ENCODE data around the gene ADGRL3. TPM values are rescaled to one million over a fixed set of nuclear protein-coding genes. Genes with fewer than 3 reads are reported as not detected.

ADGRL3 gene
- total and polyA plus RNA-seq, 3 experiments from 2014 or later = not detected

GRCh38 chr4:61405307-61405706 lies 205.2 kb downstream of the ADGRL3 start:
- CTCF ChIA-PET = no interaction called here
- H3K36me3 Mint-ChIP-seq = no peaks in the 10 kb centered on the region

GRCh38 chr4:61406677-61407076 lies 206.6 kb downstream of the ADGRL3 start:
- CTCF ChIA-PET = no interaction called here
- no peaks in the 10 kb centered on the region for H3K4me1 Mint-ChIP-seq
- no peaks in the 10 kb centered on the region for H3K9me3 ChIP-seq (ENCODE audit: low read length)
- no peak overlapping the region for H3K27ac Mint-ChIP-seq
- DNase-seq = no peak
- H3K27me3 Mint-ChIP-seq = no peaks in the 10 kb centered on the region
- H3K4me3 Mint-ChIP-seq = no peak overlapping the region
- H3K9me3 Mint-ChIP-seq = peaks cover 3 to 19% (median 5%) of the 10 kb centered on the region in 5 donors
- H3K36me3 Mint-ChIP-seq = no peaks in the 10 kb centered on the region
- POLR2A ChIA-PET = no interaction called here
- H3K36me3 ChIP-seq (ENCODE audit: insufficient read depth, low read length) = no peaks in the 10 kb centered on the region
- no peak overlapping the region for H3K27ac ChIP-seq (ENCODE audit: low read depth, low read length)
- no peaks in the 10 kb centered on the region for H3K4me1 ChIP-seq (ENCODE audit: insufficient read depth, low read length)
- no peaks in the 10 kb centered on the region for H3K27me3 ChIP-seq (ENCODE audit: insufficient read depth, low read length, poor library complexity, severe bottlenecking)
- H3K4me3 ChIP-seq (ENCODE audit: low read length) = no peak overlapping the region

More at GRCh38 chr4:61405307-61405706, 205.2 kb downstream of the ADGRL3 start:
- H3K9me3 Mint-ChIP-seq = peaks cover 3 to 20% (median 5%) of the 10 kb centered on the region in 5 donors
- H3K27ac ChIP-seq (ENCODE audit: low read depth, low read length) = no peak overlapping the region
- DNase-seq = no peak
- H3K27me3 ChIP-seq (ENCODE audit: insufficient read depth, low read length, poor library complexity, severe bottlenecking) = no peaks in the 10 kb centered on the region
- H3K27me3 Mint-ChIP-seq = no peaks in the 10 kb centered on the region
- no peaks in the 10 kb centered on the region for H3K36me3 ChIP-seq (ENCODE audit: insufficient read depth, low read length)
- H3K4me1 ChIP-seq (ENCODE audit: insufficient read depth, low read length) = no peaks in the 10 kb centered on the region
- H3K4me3 Mint-ChIP-seq = no peak overlapping the region
- POLR2A ChIA-PET = no interaction called here
- H3K9me3 ChIP-seq (ENCODE audit: low read length) = no peaks in the 10 kb centered on the region
- no peak overlapping the region for H3K27ac Mint-ChIP-seq
- H3K4me3 ChIP-seq (ENCODE audit: low read length) = no peak overlapping the region
- no peaks in the 10 kb centered on the region for H3K4me1 Mint-ChIP-seq

GRCh38 chr4:61407642-61408618 lies 207.8 kb downstream of the ADGRL3 start:
- Histone ChIP-seq H3K4me1 (ENCODE audit: insufficient read depth, low read length) (no peaks in the 10 kb centered on the region), H3K36me3 (ENCODE audit: insufficient read depth, low read length) (no peaks in the 10 kb centered on the region), H3K27ac (ENCODE audit: low read depth, low read length) (no peak overlapping the region), H3K4me3 (ENCODE audit: low read length) (no peak overlapping the region), H3K9me3 (ENCODE audit: low read length) (no peaks in the 10 kb centered on the region), H3K27me3 (ENCODE audit: insufficient read depth, low read length, poor library complexity, severe bottlenecking) (no peaks in the 10 kb centered on the region)
- Mint-ChIP-seq H3K9me3 (peaks cover under 1 to 11% (median 8%) of the 10 kb centered on the region in 5 donors), H3K27ac (no peak overlapping the region), H3K4me1 (no peaks in the 10 kb centered on the region), H3K27me3 (no peaks in the 10 kb centered on the region), H3K36me3 (no peaks in the 10 kb centered on the region), H3K4me3 (no peak overlapping the region)
- ChIA-PET POLR2A (no interaction called here), CTCF (no interaction called here)
- DNase-seq = no peak

- Histone ChIP-seq H3K27me3 (ENCODE audit: insufficient read depth, low read length, poor library complexity, severe bottlenecking) (no peaks in the 10 kb centered on the region), H3K9me3 (ENCODE audit: low read length) (no peaks in the 10 kb centered on the region), H3K4me1 (ENCODE audit: insufficient read depth, low read length) (no peaks in the 10 kb centered on the region), H3K36me3 (ENCODE audit: insufficient read depth, low read length) (no peaks in the 10 kb centered on the region), H3K27ac (ENCODE audit: low read depth, low read length) (no peak overlapping the region), H3K4me3 (ENCODE audit: low read length) (no peak overlapping the region)
- Mint-ChIP-seq H3K27ac (no peak overlapping the region), H3K27me3 (no peaks in the 10 kb centered on the region), H3K9me3 (peaks cover 0 to 13% (median 12%) of the 10 kb centered on the region in 5 donors), H3K4me3 (no peak overlapping the region), H3K4me1 (no peaks in the 10 kb centered on the region), H3K36me3 (no peaks in the 10 kb centered on the region)
- ChIA-PET CTCF (no interaction called here), POLR2A (no interaction called here)
- no peak for DNase-seq
Measured at GRCh38 chr4:61408861-61409260, 208.7 kb downstream of the ADGRL3 start.

- H3K36me3 Mint-ChIP-seq = no peaks in the 10 kb centered on the region
- H3K36me3 ChIP-seq (ENCODE audit: insufficient read depth, low read length) = no peaks in the 10 kb centered on the region
- H3K9me3 ChIP-seq (ENCODE audit: low read length) = no peaks in the 10 kb centered on the region
- no peaks in the 10 kb centered on the region for H3K27me3 Mint-ChIP-seq
- ChIA-PET POLR2A (no interaction called here), CTCF (no interaction called here)
- H3K27me3 ChIP-seq (ENCODE audit: insufficient read depth, low read length, poor library complexity, severe bottlenecking) = no peaks in the 10 kb centered on the region
- H3K9me3 Mint-ChIP-seq = peaks cover 0 to 15% (median 13%) of the 10 kb centered on the region in 5 donors
- H3K27ac Mint-ChIP-seq = no peak overlapping the region
- H3K4me1 ChIP-seq (ENCODE audit: insufficient read depth, low read length) = no peaks in the 10 kb centered on the region
- H3K27ac ChIP-seq (ENCODE audit: low read depth, low read length) = no peak overlapping the region
- H3K4me3 Mint-ChIP-seq = no peak overlapping the region
- no peaks in the 10 kb centered on the region for H3K4me1 Mint-ChIP-seq
- DNase-seq = no peak
- H3K4me3 ChIP-seq (ENCODE audit: low read length) = no peak overlapping the region
Measured at GRCh38 chr4:61411241-61411640, 211.1 kb downstream of the ADGRL3 start.

- no peaks in the 10 kb centered on the region for H3K4me1 Mint-ChIP-seq
- POLR2A ChIA-PET = no interaction called here
Measured at GRCh38 chr4:61425315-61425714, 225.2 kb downstream of the ADGRL3 start.

GRCh38 chr4:61426229-61426628 lies 226.1 kb downstream of the ADGRL3 start:
- H3K9me3 ChIP-seq (ENCODE audit: low read length) = no peaks in the 10 kb centered on the region
- Mint-ChIP-seq H3K36me3 (no peaks in the 10 kb centered on the region), H3K27ac (no peak overlapping the region), H3K27me3 (no peaks in the 10 kb centered on the region), H3K9me3 (peaks cover 8 to 18% (median 12%) of the 10 kb centered on the region in 5 donors), H3K4me1 (no peaks in the 10 kb centered on the region), H3K4me3 (no peak overlapping the region)
- DNase-seq = no peak
- no peaks in the 10 kb centered on the region for H3K4me1 ChIP-seq (ENCODE audit: insufficient read depth, low read length)
- no peaks in the 10 kb centered on the region for H3K36me3 ChIP-seq (ENCODE audit: insufficient read depth, low read length)
- H3K27ac ChIP-seq (ENCODE audit: low read depth, low read length) = no peak overlapping the region
- no peak overlapping the region for H3K4me3 ChIP-seq (ENCODE audit: low read length)
- ChIA-PET POLR2A (no interaction called here), CTCF (no interaction called here)
- H3K27me3 ChIP-seq (ENCODE audit: insufficient read depth, low read length, poor library complexity, severe bottlenecking) = no peaks in the 10 kb centered on the region

More at GRCh38 chr4:61425315-61425714, 225.2 kb downstream of the ADGRL3 start:
- no peak overlapping the region for H3K4me3 Mint-ChIP-seq
- H3K9me3 Mint-ChIP-seq = peaks cover 3 to 22% (median 9%) of the 10 kb centered on the region in 5 donors
- no peak overlapping the region for H3K4me3 ChIP-seq (ENCODE audit: low read length)
- no peak overlapping the region for H3K27ac ChIP-seq (ENCODE audit: low read depth, low read length)
- DNase-seq = no peak
- no peaks in the 10 kb centered on the region for H3K4me1 ChIP-seq (ENCODE audit: insufficient read depth, low read length)
- H3K27ac Mint-ChIP-seq = no peak overlapping the region
- H3K36me3 ChIP-seq (ENCODE audit: insufficient read depth, low read length) = no peaks in the 10 kb centered on the region
- H3K9me3 ChIP-seq (ENCODE audit: low read length) = no peaks in the 10 kb centered on the region
- CTCF ChIA-PET = no interaction called here
- no peaks in the 10 kb centered on the region for H3K27me3 ChIP-seq (ENCODE audit: insufficient read depth, low read length, poor library complexity, severe bottlenecking)
- H3K27me3 Mint-ChIP-seq = no peaks in the 10 kb centered on the region
- no peaks in the 10 kb centered on the region for H3K36me3 Mint-ChIP-seq

GRCh38 chr4:61427099-61427817 lies 227.1 kb downstream of the ADGRL3 start:
- ChIA-PET CTCF (no interaction called here), POLR2A (no interaction called here)
- Mint-ChIP-seq H3K4me3 (no peak overlapping the region), H3K27ac (no peak overlapping the region), H3K4me1 (no peaks in the 10 kb centered on the region), H3K36me3 (no peaks in the 10 kb centered on the region), H3K9me3 (peaks cover 8 to 18% (median 12%) of the 10 kb centered on the region in 5 donors), H3K27me3 (no peaks in the 10 kb centered on the region)
- no peaks in the 10 kb centered on the region for H3K27me3 ChIP-seq (ENCODE audit: insufficient read depth, low read length, poor library complexity, severe bottlenecking)
- no peaks in the 10 kb centered on the region for H3K4me1 ChIP-seq (ENCODE audit: insufficient read depth, low read length)
- no peak overlapping the region for H3K4me3 ChIP-seq (ENCODE audit: low read length)
- no peak overlapping the region for H3K27ac ChIP-seq (ENCODE audit: low read depth, low read length)
- no peaks in the 10 kb centered on the region for H3K9me3 ChIP-seq (ENCODE audit: low read length)
- no peak for DNase-seq
- no peaks in the 10 kb centered on the region for H3K36me3 ChIP-seq (ENCODE audit: insufficient read depth, low read length)
